Keratinocyte (primary cell): ENCODE results near the gene MAPT. TPM values are rescaled to one million over a fixed set of nuclear protein-coding genes. Genes with fewer than 3 reads are reported as not detected.
A peak's percentile ranks its signal among the peaks of the same experiment; 100 is the strongest.

Source experiments
- DNase-seq: peaks from one replicate; pipeline ENCODE4 v3.0.0-alpha.2; 2011; ENCODE audit warnings: low read depth, missing footprints, low spot score
- FAIRE-seq: peaks from 2 replicates; lab custom pipeline; 2011; peaks lifted over from hg19 to GRCh38; lab: Jason Lieb, UNC
- H2AFZ ChIP-seq: 2 replicates; pipeline ENCODE4 v1.6.0; 2012; ENCODE audit warnings: low read length, control low read depth, inconsistent platforms; ENCODE audit not compliant: control insufficient read depth
- H3K27ac ChIP-seq: 2 replicates; pipeline ENCODE4 v1.5.1; 2011; ENCODE audit warnings: low read length; ENCODE audit not compliant: control insufficient read depth, insufficient read depth
- H3K27me3 ChIP-seq: 3 replicates; pipeline ENCODE4 v1.6.0; 2011; ENCODE audit warnings: low read length; ENCODE audit not compliant: control insufficient read depth, insufficient read depth; ENCODE audit errors: extremely low read depth
- H3K36me3 ChIP-seq, 2 experiments: 2 replicates in 1 of 2; 3 replicates in 1 of 2; pipeline ENCODE4 v1.5.1; 2011; ENCODE audit warnings: low read length in 2 of 2, mild to moderate bottlenecking in 1 of 2; ENCODE audit not compliant: control insufficient read depth in 2 of 2, insufficient read depth in 2 of 2; ENCODE audit errors: extremely low read depth in 1 of 2
- H3K4me1 ChIP-seq: 3 replicates; pipeline ENCODE4 v1.5.1; 2011; ENCODE audit warnings: low read length; ENCODE audit not compliant: control insufficient read depth, insufficient read depth; ENCODE audit errors: extremely low read depth
- H3K4me2 ChIP-seq: 3 replicates; pipeline ENCODE4 v1.6.0; 2011; ENCODE audit warnings: low read depth, low read length; ENCODE audit not compliant: control insufficient read depth, insufficient read depth; ENCODE audit errors: extremely low read depth
- H3K4me3 ChIP-seq, 3 experiments: fragments of 200-600 bp in 1 of 3; sonication (generic) in 1 of 3; 2 replicates in 2 of 3; 3 replicates in 1 of 3; pipeline ENCODE4 v1.5.1; 2011 to 2016; ENCODE audit warnings: low read length in 3 of 3, mild to moderate bottlenecking in 3 of 3, control low read depth in 2 of 3, inconsistent platforms in 1 of 3, low read depth in 1 of 3, mixed read lengths in 1 of 3, mixed run types in 1 of 3, moderate library complexity in 1 of 3; ENCODE audit not compliant: control insufficient read depth in 2 of 3, insufficient read depth in 2 of 3; ENCODE audit errors: extremely low read depth in 1 of 3
- H3K79me2 ChIP-seq: 2 replicates; pipeline ENCODE4 v1.6.0; 2012; ENCODE audit warnings: low read length; ENCODE audit not compliant: control insufficient read depth, insufficient read depth
- H3K9ac ChIP-seq: 3 replicates; pipeline ENCODE4 v1.6.0; 2011; ENCODE audit warnings: low read length; ENCODE audit not compliant: control insufficient read depth, insufficient read depth; ENCODE audit errors: extremely low read depth
- H3K9me1 ChIP-seq: 3 replicates; pipeline ENCODE4 v1.6.0; 2011; ENCODE audit warnings: low read length; ENCODE audit not compliant: control insufficient read depth, insufficient read depth; ENCODE audit errors: extremely low read depth
- H3K9me3 ChIP-seq: 2 replicates; pipeline ENCODE4 v1.5.1; 2012; ENCODE audit warnings: low read depth, low read length; ENCODE audit not compliant: control insufficient read depth
- H4K20me1 ChIP-seq: 3 replicates; pipeline ENCODE4 v1.6.0; 2011; ENCODE audit warnings: low read length; ENCODE audit not compliant: control insufficient read depth, insufficient read depth; ENCODE audit errors: extremely low read depth
- CTCF ChIP-seq, 3 experiments: IDR thresholded peaks in 1 of 3; conservative IDR thresholded peaks in 1 of 3; optimal IDR thresholded peaks in 1 of 3; 2 replicates in 2 of 3; 3 replicates in 1 of 3; pipeline versions ENCODE3 to v1.5.1; 2011; ENCODE audit warnings: low read length in 3 of 3, mild to moderate bottlenecking in 3 of 3, moderate library complexity in 2 of 3, control low read depth in 1 of 3, inconsistent platforms in 1 of 3; ENCODE audit not compliant: insufficient read depth in 2 of 3; ENCODE audit errors: extremely low read depth in 1 of 3
- EZH2 ChIP-seq: IDR thresholded peaks from one replicate; pipeline ENCODE4 v1.6.1; 2012; ENCODE audit warnings: inconsistent platforms, mild to moderate bottlenecking, low read length, moderate library complexity
- dilution Hi-C: fragments of 300-500 bp; cut with MboI; formaldehyde crosslinking; loops from one replicate; pipeline ENCODE4 v1.7.0; 2020; ENCODE audit warnings: low sequenced_read_pairs; ENCODE audit not compliant: extremely low pct_ligation_motif_present
- polyA plus RNA-seq, 5 experiments: library from polyadenylated mRNA; depleted of rRNA in 3 of 5; stranded (reverse) in 3 of 5; stranded (forward) in 1 of 5; unstranded in 1 of 5; fragments of >200 nt; gene quantifications; 1 replicate in 1 of 5; 2 replicates in 3 of 5; 3 replicates in 1 of 5; pipeline versions ENCODE4 v1.2.1 to v1.2.3, GENCODE V29; 2011 to 2012; ENCODE audit warnings: missing spikeins in 2 of 5, low read depth in 1 of 5, low replicate concordance in 1 of 5

The MAPT gene
- polyA plus RNA-seq, 1 donor (not counting 4 experiments of a cell fraction or from before 2014, with no cell fraction given) = 0.08 TPM

DNA sequence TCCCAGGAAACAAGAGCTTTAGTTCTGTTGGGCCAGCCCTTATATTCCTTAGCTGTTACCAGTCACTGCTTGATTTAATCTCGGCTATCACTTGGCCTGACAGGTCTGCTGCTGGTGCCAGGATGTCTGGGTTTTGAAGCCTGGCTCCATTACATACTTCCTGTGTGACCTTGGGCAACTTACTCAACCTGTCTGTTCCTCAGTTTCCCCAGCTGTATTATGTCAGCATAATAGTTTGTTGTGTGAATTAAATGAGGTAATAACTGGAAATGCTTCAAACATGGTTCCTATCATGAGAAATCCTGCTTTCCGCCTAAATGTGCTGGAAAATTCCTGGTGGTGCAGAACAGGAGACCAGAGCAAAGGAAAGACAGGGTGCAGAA is 54.1 kb downstream of the MAPT start:
- Histone ChIP-seq H3K9ac (no peak overlapping the region), H3K4me3 (no peak overlapping the region)

DNA sequence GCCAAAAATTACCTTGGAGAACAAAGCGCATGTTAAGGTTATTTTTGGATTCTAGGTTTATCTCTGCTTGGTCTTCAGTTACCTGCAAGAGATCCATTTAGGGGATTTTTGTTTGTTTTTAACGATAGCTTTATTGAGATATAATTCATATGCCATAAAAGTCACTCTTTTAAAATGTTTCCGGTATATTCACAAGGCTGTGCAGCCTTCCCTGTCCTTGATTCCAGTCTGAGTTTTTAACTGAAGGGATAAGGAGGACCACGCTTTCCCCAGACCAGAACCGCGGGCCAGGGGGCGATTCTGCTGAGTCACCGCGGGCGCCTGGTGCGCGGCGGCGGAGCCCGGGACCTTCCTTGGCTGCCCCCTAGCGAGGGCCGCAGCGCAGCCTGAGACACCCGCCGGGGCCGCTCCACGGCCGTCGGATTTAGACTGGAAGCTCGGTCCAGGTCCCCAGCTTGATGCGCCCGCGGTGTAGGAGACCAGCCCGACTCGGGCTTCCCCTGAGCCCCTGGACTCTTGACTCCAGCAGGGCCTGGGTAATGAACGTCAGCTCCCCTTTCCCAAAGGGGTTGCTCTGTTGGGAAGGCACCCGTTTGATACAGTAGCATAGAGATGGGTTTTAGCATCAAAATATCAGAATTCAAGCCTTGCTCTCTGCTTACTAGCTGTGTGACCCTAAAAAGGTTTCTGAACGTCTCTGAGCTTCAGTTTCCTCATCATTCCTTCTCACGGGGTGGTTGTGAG is 54.7 kb downstream of the MAPT start:
- no peaks in the 10 kb centered on the region for H3K79me2 ChIP-seq
- peak overlapping the region in 1 of 3 experiments; percentile 23 for H3K4me3 ChIP-seq
- H3K9me1 ChIP-seq = no peaks in the 10 kb centered on the region
- H4K20me1 ChIP-seq = no peaks in the 10 kb centered on the region
- H3K27ac ChIP-seq = no peak overlapping the region
- peak overlapping the region; percentile 61 for H3K4me2 ChIP-seq
- peaks cover 4% of the 10 kb centered on the region for H3K4me1 ChIP-seq
- dilution Hi-C loops = no loop called here
- no peak overlapping the region for H3K9ac ChIP-seq
- TF ChIP-seq CTCF (optimal IDR thresholded peaks at IDR 0.05 in 1 of 3, IDR thresholded peaks at IDR 0.05 in 1 of 3, conservative IDR thresholded peaks at IDR 0.05 in 1 of 3; ENCODE audit: extremely low read depth in 1 of 3, insufficient read depth in 2 of 3, low read length in 3 of 3) = peak; percentile 56 to 91 (median 69)
- TF ChIP-seq EZH2 = peak; percentile 53
- no peaks in the 10 kb centered on the region for H3K9me3 ChIP-seq
- H2AFZ ChIP-seq = no peak overlapping the region
- FAIRE-seq = no peak
- H3K36me3 ChIP-seq = no peaks in the 10 kb centered on the region
- peaks cover 22% of the 10 kb centered on the region for H3K27me3 ChIP-seq
- no peak for DNase-seq

More for the DNA sequence above, 54.1 kb downstream of the MAPT start:
- DNase-seq = no peak
- no peaks in the 10 kb centered on the region for H3K9me3 ChIP-seq
- TF ChIP-seq EZH2 = no peak
- TF ChIP-seq CTCF (optimal IDR thresholded peaks at IDR 0.05 in 1 of 3, IDR thresholded peaks at IDR 0.05 in 1 of 3, conservative IDR thresholded peaks at IDR 0.05 in 1 of 3; ENCODE audit: extremely low read depth in 1 of 3, insufficient read depth in 2 of 3, low read length in 3 of 3) = no peak
- H3K36me3 ChIP-seq = no peaks in the 10 kb centered on the region
- H4K20me1 ChIP-seq = no peaks in the 10 kb centered on the region
- H3K27me3 ChIP-seq = peaks cover 26% of the 10 kb centered on the region
- dilution Hi-C loops = no loop called here
- H3K27ac ChIP-seq = no peak overlapping the region
- no peaks in the 10 kb centered on the region for H3K9me1 ChIP-seq
- H2AFZ ChIP-seq = no peak overlapping the region
- peak overlapping the region; percentile 61 for H3K4me2 ChIP-seq
- H3K4me1 ChIP-seq = peaks cover 4% of the 10 kb centered on the region
- no peaks in the 10 kb centered on the region for H3K79me2 ChIP-seq
- no peak for FAIRE-seq
